Uterus (tissue), 4 donors: ENCODE data around the gene MARCHF5. TPM values are rescaled to one million over a fixed set of nuclear protein-coding genes. Genes with fewer than 3 reads are reported as not detected.
"Not testable (repeated sequence)": the region's sequence is repeated elsewhere in the genome, so short reads cannot be mapped to it uniquely, and the experiment has no call there.

Source experiments
- DNase-seq, 2 donors: peaks; one replicate each; pipeline ENCODE4 v3.0.0-alpha.2; 2019 to 2020
- H3K27ac ChIP-seq, 2 donors: fragments of 200-600 bp; sonication (generic); 1 replicate in 1 of 2; 2 replicates in 1 of 2; pipeline ENCODE4 v1.5.1; 2016 to 2018
- H3K27me3 ChIP-seq, 2 donors: fragments of 200-600 bp; sonication (generic); one replicate each; pipeline ENCODE4 v1.5.1; 2018 to 2019; ENCODE audit warnings: control low read depth in 1 of 2
- H3K36me3 ChIP-seq, 2 donors: fragments of 200-600 bp; sonication (generic); one replicate each; pipeline ENCODE4 v1.5.1; 2019; ENCODE audit warnings: control low read depth in 1 of 2
- H3K4me1 ChIP-seq, 2 donors: fragments of 200-600 bp; sonication (generic); one replicate each; pipeline ENCODE4 v1.5.1; 2018 to 2019; ENCODE audit warnings: control low read depth in 1 of 2
- H3K4me3 ChIP-seq, 2 donors: fragments of 200-600 bp; sonication (generic); 1 replicate in 1 of 2; 2 replicates in 1 of 2; pipeline ENCODE4 v1.5.1; 2018 to 2019; ENCODE audit warnings: mild to moderate bottlenecking in 1 of 2
- H3K9me3 ChIP-seq, 2 donors: fragments of 200-600 bp; sonication (generic); one replicate each; pipeline ENCODE4 v1.5.1; 2019; ENCODE audit warnings: control low read depth in 1 of 2
- POLR2A ChIP-seq, 2 donors: fragments of 450-650 bp; IDR thresholded peaks; one replicate each; pipeline ENCODE4 v1.6.1; 2016; ENCODE audit warnings: antibody characterized with exemption in 2 of 2, mild to moderate bottlenecking in 1 of 2, moderate library complexity in 1 of 2
- intact Hi-C: fragments of 100-400 bp; cut with DNase I; formaldehyde crosslinking; loops from one replicate; pipeline ENCODE4 v1.15.1; 2023; ENCODE audit warnings: low total_unique reads
- small RNA-seq: library from RNA; depleted of rRNA; stranded (forward); fragments of <200 nt; gene quantifications from one replicate; pipeline ENCODE3, GENCODE V24; 2016
- total RNA-seq, 4 donors: library from RNA; depleted of rRNA in 3 of 4; stranded (reverse); fragments of >200 nt in 3 of 4; gene quantifications; one replicate each; pipeline versions ENCODE4 v1.1.0 to v1.2.4, GENCODE V29; 2014 to 2023
- TF ChIP-seq, protein P1 (sequence below), 4 experiments: fragments of 200-600 bp in 2 of 4; fragments of 450-650 bp in 2 of 4; sonication (generic) in 2 of 4; IDR thresholded peaks; one replicate each; pipeline ENCODE4 v1.5.1; 2016 to 2019; ENCODE audit warnings: antibody characterized with exemption in 4 of 4, mild to moderate bottlenecking in 2 of 4, moderate library complexity in 1 of 4
- donor health status: DM: yes; HTN: yes; CAD: no.

Gene MARCHF5
- total RNA-seq, 4 donors from 2014 or later, result 2.8 to 43.7 (median 22.9) TPM

DNA sequence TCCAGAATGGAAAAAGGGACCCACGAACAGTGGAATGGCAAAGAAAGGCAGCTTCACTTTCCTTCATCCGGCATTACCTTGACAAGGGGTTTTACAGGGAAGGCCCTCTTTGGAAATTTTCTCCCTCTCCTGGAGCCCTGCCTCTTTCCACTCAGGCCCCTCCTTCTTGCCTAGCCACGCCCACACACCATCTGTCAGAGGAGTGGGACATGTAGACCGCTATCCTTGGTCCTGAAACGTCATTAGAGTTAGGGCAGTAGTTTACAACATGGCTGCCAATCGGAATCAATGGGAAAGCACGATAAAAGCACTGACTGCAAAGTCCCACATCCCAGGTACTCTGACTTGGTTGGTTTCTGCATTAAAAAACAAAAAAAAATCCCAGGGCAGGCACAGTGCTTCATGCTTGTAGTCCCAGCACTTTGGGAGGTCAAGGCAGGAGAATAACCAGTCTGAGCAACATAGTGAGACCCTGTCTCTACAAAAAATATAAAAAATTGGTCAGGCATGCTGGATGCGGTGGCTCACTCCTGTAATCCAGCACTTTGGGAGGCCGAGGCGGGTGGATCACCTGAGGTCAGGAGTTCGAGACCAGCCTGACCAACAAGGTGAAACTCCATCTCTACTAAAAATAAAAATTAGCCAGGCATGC, 96.4 kb downstream of the MARCHF5 start:
- no peak overlapping the region for H3K4me3 ChIP-seq
- H3K36me3 ChIP-seq, result no peaks in the 10 kb centered on the region
- intact Hi-C loops, result no loop called here
- H3K27me3 ChIP-seq, result no peaks in the 10 kb centered on the region
- no peak for TF ChIP-seq POLR2A (IDR thresholded peaks at IDR 0.05)
- TF ChIP-seq, protein P1, sequence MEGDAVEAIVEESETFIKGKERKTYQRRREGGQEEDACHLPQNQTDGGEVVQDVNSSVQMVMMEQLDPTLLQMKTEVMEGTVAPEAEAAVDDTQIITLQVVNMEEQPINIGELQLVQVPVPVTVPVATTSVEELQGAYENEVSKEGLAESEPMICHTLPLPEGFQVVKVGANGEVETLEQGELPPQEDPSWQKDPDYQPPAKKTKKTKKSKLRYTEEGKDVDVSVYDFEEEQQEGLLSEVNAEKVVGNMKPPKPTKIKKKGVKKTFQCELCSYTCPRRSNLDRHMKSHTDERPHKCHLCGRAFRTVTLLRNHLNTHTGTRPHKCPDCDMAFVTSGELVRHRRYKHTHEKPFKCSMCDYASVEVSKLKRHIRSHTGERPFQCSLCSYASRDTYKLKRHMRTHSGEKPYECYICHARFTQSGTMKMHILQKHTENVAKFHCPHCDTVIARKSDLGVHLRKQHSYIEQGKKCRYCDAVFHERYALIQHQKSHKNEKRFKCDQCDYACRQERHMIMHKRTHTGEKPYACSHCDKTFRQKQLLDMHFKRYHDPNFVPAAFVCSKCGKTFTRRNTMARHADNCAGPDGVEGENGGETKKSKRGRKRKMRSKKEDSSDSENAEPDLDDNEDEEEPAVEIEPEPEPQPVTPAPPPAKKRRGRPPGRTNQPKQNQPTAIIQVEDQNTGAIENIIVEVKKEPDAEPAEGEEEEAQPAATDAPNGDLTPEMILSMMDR (IDR thresholded peaks at IDR 0.05), result no peak
- H3K9me3 ChIP-seq, result no peaks in the 10 kb centered on the region
- no peak for DNase-seq
- H3K4me1 ChIP-seq, result no peaks in the 10 kb centered on the region
- no peak overlapping the region for H3K27ac ChIP-seq

DNA sequence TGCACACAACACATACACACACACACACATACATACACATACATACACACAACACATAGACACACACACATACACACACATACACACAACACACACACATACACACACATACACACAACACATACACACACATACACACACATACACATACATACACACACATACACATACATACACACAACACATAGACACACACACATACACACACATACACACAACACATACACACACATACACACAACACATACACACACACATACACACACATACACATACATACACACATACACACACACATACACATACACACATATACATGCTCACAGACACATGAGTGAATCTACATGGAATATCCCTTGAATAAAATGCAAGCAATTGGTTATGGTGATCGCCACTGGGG, 102.2 kb downstream of the MARCHF5 start:
- DNase-seq, H3K9me3 ChIP-seq, H3K36me3 ChIP-seq, H3K4me1 ChIP-seq, H3K27ac ChIP-seq, intact Hi-C loops, H3K4me3 ChIP-seq, H3K27me3 ChIP-seq: not testable (repeated sequence)

DNA sequence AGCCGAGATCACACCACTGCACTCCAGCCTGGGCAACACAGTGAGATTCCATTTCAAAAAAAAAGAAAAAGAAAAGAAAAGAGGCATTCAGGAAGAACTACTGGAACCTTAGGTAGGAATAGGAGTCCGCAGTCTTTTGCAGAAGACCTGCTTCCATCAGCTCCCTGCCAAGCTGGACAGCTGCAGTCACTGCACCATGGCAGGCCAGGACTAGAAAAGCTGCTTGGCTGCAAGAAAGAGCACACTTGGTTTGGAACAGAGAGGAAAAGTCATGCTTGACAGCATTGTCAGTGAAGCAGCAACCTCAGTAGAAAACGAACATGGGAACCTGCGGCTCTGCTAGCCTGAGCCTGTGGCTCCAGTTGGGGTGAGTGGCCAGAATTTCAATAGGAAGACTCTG, 104.3 kb downstream of the MARCHF5 start:
- TF ChIP-seq POLR2A (IDR thresholded peaks at IDR 0.05), result no peak
- TF ChIP-seq, protein P1 (IDR thresholded peaks at IDR 0.05), result no peak
- no peaks in the 10 kb centered on the region for H3K9me3 ChIP-seq
- no peak overlapping the region for H3K4me3 ChIP-seq
- no peaks in the 10 kb centered on the region for H3K36me3 ChIP-seq
- intact Hi-C loops, result no loop called here
- H3K4me1 ChIP-seq, result no peaks in the 10 kb centered on the region
- H3K27me3 ChIP-seq, result no peaks in the 10 kb centered on the region
- no peak overlapping the region for H3K27ac ChIP-seq
- DNase-seq, result no peak

DNA sequence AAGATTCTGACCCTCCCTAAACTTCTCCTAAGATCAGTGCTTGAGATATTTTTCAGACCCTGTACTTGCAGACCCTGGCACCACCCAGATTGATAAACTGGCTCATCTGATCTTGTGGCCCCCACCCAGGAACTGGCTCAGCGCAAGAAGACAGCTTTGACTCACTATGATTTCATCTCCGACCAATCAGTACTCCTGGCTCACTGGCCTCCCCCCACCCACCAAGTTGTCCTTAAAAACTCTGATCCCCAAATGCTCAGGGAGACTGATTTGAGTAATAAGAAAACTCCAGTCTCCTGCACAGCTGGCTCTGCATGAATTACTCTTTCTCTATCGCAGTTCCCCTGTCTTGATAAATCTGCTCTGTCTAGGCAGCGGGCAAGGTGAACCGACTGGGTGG, 111.3 kb downstream of the MARCHF5 start:
- intact Hi-C loops, H3K4me1 ChIP-seq, H3K27ac ChIP-seq, H3K4me3 ChIP-seq, DNase-seq, H3K9me3 ChIP-seq, H3K27me3 ChIP-seq, H3K36me3 ChIP-seq: not testable (repeated sequence)

Small RNA genes within 50 kb of the gene (small RNA-seq; reads per million reads assigned to genes)
- gene RF00019 (not detected), gene RNY3P12 (not detected)

Other genes with a start within 250 kb of the MARCHF5 start
- 1 to 10 TPM; 2.6 to 5.4 (median 3.7) TPM for gene CPEB3, start 89 bp upstream of the MARCHF5 start, total RNA-seq